Hematopoietic multipotent progenitor cell (in vitro differentiated cells): Measurements from ENCODE around the gene NUAK1. TPM values are rescaled to one million over a fixed set of nuclear protein-coding genes. Genes with fewer than 3 reads are reported as not detected.

Experiments used
- DNase-seq, 3 donors: peaks; one replicate each; pipeline ENCODE4 v3.0.0-alpha.2; 2011 to 2015; ENCODE audit warnings: low read depth in 2 of 3, low spot score in 2 of 3
- total RNA-seq: library from RNA; depleted of rRNA; stranded (reverse); fragments of >200 nt; gene quantifications from one replicate; pipeline ENCODE4 v1.2.3, GENCODE V29; 2012

Gene NUAK1
- total RNA-seq, 1 donor, result under 0.01 TPM

GRCh38 chr12:106066726-106067325 lies 71.9 kb downstream of the NUAK1 start:
- DNase-seq, result no peak

GRCh38 chr12:106066051-106066705 lies 72.6 kb downstream of the NUAK1 start:
- no peak for DNase-seq

- no peak for DNase-seq
Measured at GRCh38 chr12:106065506-106065905, 73.2 kb downstream of the NUAK1 start.

- no peak for DNase-seq
Measured at GRCh38 chr12:106064721-106065021, 74.1 kb downstream of the NUAK1 start.

GRCh38 chr12:106063826-106064720 lies 74.7 kb downstream of the NUAK1 start:
- DNase-seq, result no peak

- no peak for DNase-seq
Measured at GRCh38 chr12:106062693-106063092, 76.1 kb downstream of the NUAK1 start.

GRCh38 chr12:106058256-106059182 lies 80.2 kb downstream of the NUAK1 start:
- DNase-seq, result no peak

GRCh38 chr12:106054049-106054448 lies 84.7 kb downstream of the NUAK1 start:
- no peak for DNase-seq

GRCh38 chr12:106051853-106052531 lies 86.8 kb downstream of the NUAK1 start:
- DNase-seq, result no peak

GRCh38 chr12:106049546-106049945 lies 89.2 kb downstream of the NUAK1 start:
- DNase-seq, result no peak

GRCh38 chr12:106049105-106049504 lies 89.6 kb downstream of the NUAK1 start:
- no peak for DNase-seq

- no peak for DNase-seq
Measured at GRCh38 chr12:106048676-106049075, 90.1 kb downstream of the NUAK1 start.

GRCh38 chr12:106048016-106048415 lies 90.7 kb downstream of the NUAK1 start:
- no peak for DNase-seq

- no peak for DNase-seq
Measured at GRCh38 chr12:106046947-106047346, 91.8 kb downstream of the NUAK1 start.

- DNase-seq, result no peak
Measured at GRCh38 chr12:106046301-106046846, 92.4 kb downstream of the NUAK1 start.

- no peak for DNase-seq
Measured at GRCh38 chr12:106045251-106045674, 93.5 kb downstream of the NUAK1 start.

- no peak for DNase-seq
Measured at GRCh38 chr12:106044773-106045172, 94.0 kb downstream of the NUAK1 start.

- DNase-seq, result no peak
Measured at GRCh38 chr12:106042037-106042436, 96.7 kb downstream of the NUAK1 start.

- DNase-seq, result no peak
Measured at GRCh38 chr12:106040521-106040920, 98.2 kb downstream of the NUAK1 start.
